ENCODE results near the gene AP3S2.
"Not testable (repeated sequence)": the region's sequence is repeated elsewhere in the genome, so short reads cannot be mapped to it uniquely, and the experiment has no call there.

Gene AP3S2

GRCh38 chr15:89794627-89795241 lies 99.1 kb downstream of the AP3S2 start:
- no peak overlapping the region for H3K4me3 ChIP-seq (ENCODE audit: low read length)
- TF ChIP-seq CTCF (IDR thresholded peaks at IDR 0.05; ENCODE audit: insufficient read depth, low read depth, low read length, missing control alignments), result no peak
- DNase-seq (ENCODE audit: low read depth), result peak; percentile 41

DNA sequence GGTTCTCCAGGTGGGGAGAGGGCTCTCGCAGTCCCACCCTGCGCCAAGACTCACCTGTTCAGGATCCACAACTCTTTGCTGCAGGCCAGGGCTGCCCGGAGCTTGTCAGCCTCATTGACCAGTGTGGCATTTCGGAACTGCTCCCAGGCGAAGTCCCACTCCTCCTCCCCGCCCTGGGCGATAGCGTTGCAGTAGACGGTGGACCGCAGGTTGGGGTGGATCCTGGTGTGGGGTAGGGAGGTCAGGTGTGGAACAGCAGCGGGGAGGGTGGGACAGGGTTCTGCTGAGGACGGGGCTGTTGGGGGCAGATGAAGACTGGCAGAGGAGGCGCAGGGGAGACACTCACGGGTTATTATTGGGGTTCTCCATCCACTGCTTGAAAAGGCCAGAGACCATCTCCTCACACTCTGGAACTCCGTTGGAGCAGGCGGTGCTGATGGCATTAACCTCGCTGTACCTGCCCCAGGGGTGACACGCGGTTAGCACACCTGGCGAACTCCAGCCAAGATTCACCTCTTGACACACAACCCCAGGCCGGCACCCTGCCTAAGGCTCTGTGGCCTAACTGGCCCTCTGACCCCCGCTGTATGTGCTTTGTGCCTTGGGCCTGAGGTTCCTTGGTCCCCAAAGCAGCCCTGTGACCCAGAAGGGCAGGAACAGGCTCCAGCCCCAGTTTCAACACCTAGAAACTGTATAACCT lies 101.5 kb downstream of the AP3S2 start:
- no peak for TF ChIP-seq CTCF (IDR thresholded peaks at IDR 0.05; ENCODE audit: insufficient read depth, low read depth, low read length, missing control alignments)
- no peak overlapping the region for H3K4me3 ChIP-seq (ENCODE audit: low read length)
- no peak for DNase-seq (ENCODE audit: low read depth)

DNA sequence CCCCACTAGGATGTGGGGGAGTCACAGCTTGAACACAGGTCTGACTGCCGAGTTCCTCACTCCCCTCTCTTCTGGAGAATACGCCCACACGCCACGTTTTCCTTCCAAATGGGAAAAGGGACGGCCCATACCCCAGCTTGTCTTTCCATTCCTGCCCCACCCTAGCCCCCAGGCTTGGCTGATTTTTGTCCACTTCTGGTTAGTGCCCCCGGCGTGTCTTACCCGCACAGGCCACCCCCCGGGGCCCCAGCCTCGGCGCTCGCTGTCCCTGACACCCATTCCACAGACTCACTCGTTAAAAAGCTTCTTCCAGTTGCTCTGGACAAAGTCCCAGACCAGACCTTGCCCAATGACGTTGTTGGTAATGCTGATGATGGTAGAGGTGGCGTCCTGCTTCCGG lies 103.1 kb downstream of the AP3S2 start:
- H3K4me3 ChIP-seq (ENCODE audit: low read length), result no peak overlapping the region
- no peak for DNase-seq (ENCODE audit: low read depth)
- no peak for TF ChIP-seq CTCF (IDR thresholded peaks at IDR 0.05; ENCODE audit: insufficient read depth, low read depth, low read length, missing control alignments)

GRCh38 chr15:89790206-89790605 lies 103.6 kb downstream of the AP3S2 start:
- no peak for TF ChIP-seq CTCF (IDR thresholded peaks at IDR 0.05; ENCODE audit: insufficient read depth, low read depth, low read length, missing control alignments)
- DNase-seq (ENCODE audit: low read depth), result no peak

GRCh38 chr15:89788585-89788984 lies 105.2 kb downstream of the AP3S2 start:
- H3K4me3 ChIP-seq (ENCODE audit: low read length); DNase-seq (ENCODE audit: low read depth): not testable (repeated sequence)

More at GRCh38 chr15:89790206-89790605, 103.6 kb downstream of the AP3S2 start:
- no peak overlapping the region for H3K4me3 ChIP-seq (ENCODE audit: low read length)

- H3K4me3 ChIP-seq (ENCODE audit: low read length), result no peak overlapping the region
- TF ChIP-seq CTCF (IDR thresholded peaks at IDR 0.05; ENCODE audit: insufficient read depth, low read depth, low read length, missing control alignments), result no peak
- DNase-seq (ENCODE audit: low read depth), result no peak
Measured at GRCh38 chr15:89787944-89788343, 105.8 kb downstream of the AP3S2 start.

GRCh38 chr15:89785774-89786140 lies 108.0 kb downstream of the AP3S2 start:
- DNase-seq (ENCODE audit: low read depth), result no peak
- no peak for TF ChIP-seq CTCF (IDR thresholded peaks at IDR 0.05; ENCODE audit: insufficient read depth, low read depth, low read length, missing control alignments)
- no peak overlapping the region for H3K4me3 ChIP-seq (ENCODE audit: low read length)

Data from epithelial cell of esophagus (primary cell).